Panc1 (cell line): Measurements from ENCODE around the gene ZIM2. TPM values are rescaled to one million over a fixed set of nuclear protein-coding genes. Genes with fewer than 3 reads are reported as not detected.

Experiments used
- ATAC-seq: fragments of 200-7000 bp; cut with Tn5 transposase; 2 replicates; pipeline ENCODE4 v1.9.1; 2020; ENCODE audit warnings: mild to moderate bottlenecking, moderate library complexity
- BruUV-seq: library from RNA; stranded (reverse); fragments of 400-500 nt; replicated peaks from 2 replicates; lab custom pipeline; 2021; lab: Mats Ljungman, UMichigan
- CTCF ChIA-PET: fragments of 300-600 bp; sonication (Branson Sonifier 250); formaldehyde crosslinking; loops from one replicate; lab custom pipeline; 2022; ENCODE audit warnings: antibody characterized with exemption; lab: Charles Lee
- POLR2A ChIA-PET: fragments of 300-600 bp; sonication (Branson Sonifier 250); formaldehyde crosslinking; loops from one replicate; lab custom pipeline; 2022; ENCODE audit warnings: antibody characterized with exemption; lab: Charles Lee
- DNase-seq: peaks from one replicate; pipeline ENCODE4 v3.0.0-alpha.2; 2010; ENCODE audit warnings: low read depth, low spot score
- H3K27ac ChIP-seq: 2 replicates; pipeline ENCODE4 v1.5.1; 2011; ENCODE audit warnings: mild to moderate bottlenecking, low read length, inconsistent platforms
- H3K27me3 ChIP-seq: fragments of 200-500 bp; sonication (Bioruptor generic); 2 replicates; pipeline ENCODE4 v1.6.0; 2014; ENCODE audit warnings: low read length, inconsistent platforms; ENCODE audit not compliant: control insufficient read depth, insufficient read depth
- H3K36me3 ChIP-seq: fragments of 200-500 bp; sonication (Bioruptor generic); 2 replicates; pipeline ENCODE4 v1.5.1; 2014; ENCODE audit warnings: inconsistent platforms, mild to moderate bottlenecking, low read length, moderate library complexity; ENCODE audit not compliant: control insufficient read depth, insufficient read depth
- H3K4me1 ChIP-seq: 2 replicates; pipeline ENCODE4 v1.5.1; 2011; ENCODE audit warnings: inconsistent platforms, mild to moderate bottlenecking, low read length, moderate library complexity; ENCODE audit not compliant: control insufficient read depth, insufficient read depth
- H3K4me3 ChIP-seq, 2 experiments: 2 replicates each; pipeline ENCODE4 v1.5.1; 2011 to 2012; ENCODE audit warnings: low read depth in 2 of 2, low read length in 2 of 2, mild to moderate bottlenecking in 2 of 2, inconsistent platforms in 1 of 2, moderate library complexity in 1 of 2
- H3K9me3 ChIP-seq: fragments of 200-500 bp; sonication (Bioruptor generic); 2 replicates; pipeline ENCODE4 v1.5.1; 2014; ENCODE audit warnings: low read depth, mild to moderate bottlenecking, inconsistent platforms, low read length, moderate library complexity; ENCODE audit not compliant: control insufficient read depth, insufficient read depth
- POLR2AphosphoS5 ChIP-seq: IDR thresholded peaks from 2 replicates; pipeline ENCODE4 v1.6.1; 2012; ENCODE audit warnings: mild to moderate bottlenecking, low read depth, low read length, moderate library complexity
- TCF7L2 ChIP-seq: IDR thresholded peaks from 2 replicates; pipeline ENCODE4 v1.6.1; 2011; ENCODE audit warnings: mild to moderate bottlenecking, low read depth, low read length, inconsistent platforms
- in situ Hi-C: cut with HindIII; loops from 2 replicates; pipeline ENCODE4 v1.10.0; 2016; ENCODE audit warnings: low sequenced_read_pairs, low pct_unique_long_range_greater_than_20kb
- intact Hi-C: fragments of 100-400 bp; cut with micrococcal nuclease; formaldehyde crosslinking; loops from one replicate; pipeline ENCODE4 v1.10.0; 2022; ENCODE audit not compliant: unreplicated experiment
- total RNA-seq: library from RNA; stranded (reverse); gene quantifications from one replicate; pipeline ENCODE4 v1.2.1, GENCODE V29; 2021; ENCODE audit not compliant: unreplicated experiment
- TF ChIP-seq, protein P1 (sequence below): fragments of 450-650 bp; IDR thresholded peaks from 2 replicates; pipeline ENCODE4 v1.5.1; 2017; ENCODE audit warnings: mild to moderate bottlenecking
- TF ChIP-seq, protein P2 (sequence below), 2 experiments: IDR thresholded peaks; 2 replicates each; pipeline ENCODE4 v1.6.1; 2011 to 2012; ENCODE audit warnings: low read depth in 2 of 2, control low read depth in 1 of 2, low read length in 1 of 2, mild to moderate bottlenecking in 1 of 2, moderate library complexity in 1 of 2; ENCODE audit not compliant: insufficient read depth in 1 of 2

The ZIM2 gene
- total RNA-seq, 1 experiment from 2014 or later = not detected

GRCh38 chr19:56725829-56726424 lies 114.6 kb downstream of the ZIM2 start:
- Histone ChIP-seq H3K27me3 (no peaks in the 10 kb centered on the region; the same call in 1 of the 2 replicates), H3K4me1 (no peaks in the 10 kb centered on the region), H3K9me3 (0 out of 2 replicates have a peak, but pooled peaks cover 4% of the 10 kb centered on the region), H3K27ac (no peak overlapping the region), H3K4me3 (no peak overlapping the region), H3K36me3 (no peaks in the 10 kb centered on the region)
- no peak for ATAC-seq
- CTCF ChIA-PET = no interaction called here
- POLR2A ChIA-PET = no interaction called here
- in situ Hi-C loops (no loop called here), intact Hi-C loops (loop anchor here (10.0 kb wide), 1 partner anchor 369 kb away; no protein-coding TSS in a partner anchor)
- TF ChIP-seq POLR2AphosphoS5 (no peak), TCF7L2 (no peak)
- TF ChIP-seq, protein P1, sequence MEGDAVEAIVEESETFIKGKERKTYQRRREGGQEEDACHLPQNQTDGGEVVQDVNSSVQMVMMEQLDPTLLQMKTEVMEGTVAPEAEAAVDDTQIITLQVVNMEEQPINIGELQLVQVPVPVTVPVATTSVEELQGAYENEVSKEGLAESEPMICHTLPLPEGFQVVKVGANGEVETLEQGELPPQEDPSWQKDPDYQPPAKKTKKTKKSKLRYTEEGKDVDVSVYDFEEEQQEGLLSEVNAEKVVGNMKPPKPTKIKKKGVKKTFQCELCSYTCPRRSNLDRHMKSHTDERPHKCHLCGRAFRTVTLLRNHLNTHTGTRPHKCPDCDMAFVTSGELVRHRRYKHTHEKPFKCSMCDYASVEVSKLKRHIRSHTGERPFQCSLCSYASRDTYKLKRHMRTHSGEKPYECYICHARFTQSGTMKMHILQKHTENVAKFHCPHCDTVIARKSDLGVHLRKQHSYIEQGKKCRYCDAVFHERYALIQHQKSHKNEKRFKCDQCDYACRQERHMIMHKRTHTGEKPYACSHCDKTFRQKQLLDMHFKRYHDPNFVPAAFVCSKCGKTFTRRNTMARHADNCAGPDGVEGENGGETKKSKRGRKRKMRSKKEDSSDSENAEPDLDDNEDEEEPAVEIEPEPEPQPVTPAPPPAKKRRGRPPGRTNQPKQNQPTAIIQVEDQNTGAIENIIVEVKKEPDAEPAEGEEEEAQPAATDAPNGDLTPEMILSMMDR = peak; percentile 67
- TF ChIP-seq, protein P2, sequence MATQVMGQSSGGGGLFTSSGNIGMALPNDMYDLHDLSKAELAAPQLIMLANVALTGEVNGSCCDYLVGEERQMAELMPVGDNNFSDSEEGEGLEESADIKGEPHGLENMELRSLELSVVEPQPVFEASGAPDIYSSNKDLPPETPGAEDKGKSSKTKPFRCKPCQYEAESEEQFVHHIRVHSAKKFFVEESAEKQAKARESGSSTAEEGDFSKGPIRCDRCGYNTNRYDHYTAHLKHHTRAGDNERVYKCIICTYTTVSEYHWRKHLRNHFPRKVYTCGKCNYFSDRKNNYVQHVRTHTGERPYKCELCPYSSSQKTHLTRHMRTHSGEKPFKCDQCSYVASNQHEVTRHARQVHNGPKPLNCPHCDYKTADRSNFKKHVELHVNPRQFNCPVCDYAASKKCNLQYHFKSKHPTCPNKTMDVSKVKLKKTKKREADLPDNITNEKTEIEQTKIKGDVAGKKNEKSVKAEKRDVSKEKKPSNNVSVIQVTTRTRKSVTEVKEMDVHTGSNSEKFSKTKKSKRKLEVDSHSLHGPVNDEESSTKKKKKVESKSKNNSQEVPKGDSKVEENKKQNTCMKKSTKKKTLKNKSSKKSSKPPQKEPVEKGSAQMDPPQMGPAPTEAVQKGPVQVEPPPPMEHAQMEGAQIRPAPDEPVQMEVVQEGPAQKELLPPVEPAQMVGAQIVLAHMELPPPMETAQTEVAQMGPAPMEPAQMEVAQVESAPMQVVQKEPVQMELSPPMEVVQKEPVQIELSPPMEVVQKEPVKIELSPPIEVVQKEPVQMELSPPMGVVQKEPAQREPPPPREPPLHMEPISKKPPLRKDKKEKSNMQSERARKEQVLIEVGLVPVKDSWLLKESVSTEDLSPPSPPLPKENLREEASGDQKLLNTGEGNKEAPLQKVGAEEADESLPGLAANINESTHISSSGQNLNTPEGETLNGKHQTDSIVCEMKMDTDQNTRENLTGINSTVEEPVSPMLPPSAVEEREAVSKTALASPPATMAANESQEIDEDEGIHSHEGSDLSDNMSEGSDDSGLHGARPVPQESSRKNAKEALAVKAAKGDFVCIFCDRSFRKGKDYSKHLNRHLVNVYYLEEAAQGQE (IDR thresholded peaks at IDR 0.05; ENCODE audit: insufficient read depth in 1 of 2, low read depth in 2 of 2, low read length in 1 of 2) = no peak
- DNase-seq = no peak
- BruUV-seq = no TSS peak

Other genes with a start within 250 kb of the ZIM2 start
- gene ZNF71, start 245.4 kb downstream of the ZIM2 start, total RNA-seq = 6.3 TPM
- 0.28 TPM for gene SMIM17, start 197.6 kb downstream of the ZIM2 start, total RNA-seq
- gene ZNF835, start 169.0 kb downstream of the ZIM2 start, total RNA-seq = not detected
- 0.15 TPM for gene PEG3, start within 50 bp of the ZIM2 start, total RNA-seq